Loucy (cell line): Measurements from ENCODE around the gene CEP152.

Experiments used
- CTCF ChIP-seq: fragments of 200-600 bp; sonication (generic); conservative IDR thresholded peaks from 2 replicates; pipeline ENCODE4 v1.5.1; 2014; ENCODE audit warnings: mild to moderate bottlenecking, antibody characterized with exemption, low read length
- EZH2phosphoT487 ChIP-seq: fragments of 200-600 bp; IDR thresholded peaks from 2 replicates; pipeline ENCODE4 v1.6.1; 2018; ENCODE audit warnings: antibody characterized with exemption, mild to moderate bottlenecking, moderate library complexity, borderline replicate concordance

GRCh38 chr15:48708641-48709040 lies 102.2 kb downstream of the CEP152 start:
- no peak for TF ChIP-seq CTCF
- no peak for TF ChIP-seq EZH2phosphoT487
